ENCODE measurements around the gene WDR44. TPM values are rescaled to one million over a fixed set of nuclear protein-coding genes. Genes with fewer than 3 reads are reported as not detected.
"Not testable (repeated sequence)": the region's sequence is repeated elsewhere in the genome, so short reads cannot be mapped to it uniquely, and the experiment has no call there.

The WDR44 gene
- polyA plus RNA-seq, 1 donor: 9.5 TPM

DNA sequence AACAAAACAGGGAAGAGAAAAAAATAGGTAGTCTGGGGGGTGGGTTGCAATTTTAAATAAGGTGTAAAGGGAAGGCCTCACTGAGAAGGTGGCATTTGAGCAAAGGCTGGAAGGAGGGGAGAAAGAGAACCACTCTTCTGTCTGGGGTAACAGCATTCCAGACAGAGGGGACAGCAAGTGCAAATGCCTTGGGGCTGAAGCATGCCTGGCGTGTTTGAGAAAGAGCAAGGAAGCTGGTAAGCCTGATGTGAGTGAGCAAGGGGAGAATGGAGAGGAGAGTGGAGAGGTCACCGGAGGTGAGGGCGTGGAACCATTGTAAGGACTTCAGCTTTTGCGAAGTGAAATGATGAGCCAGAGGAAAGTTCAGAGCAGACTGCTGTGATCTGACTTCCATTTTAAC is 130.0 kb downstream of the WDR44 start:
- Histone ChIP-seq H3K27ac (ENCODE audit: low read length) (no peak overlapping the region), H3K4me1 (ENCODE audit: control insufficient read depth, insufficient read depth, low read length) (no peaks in the 10 kb centered on the region), H3K4me3 (ENCODE audit: low read length) (no peak overlapping the region), H3K36me3 (ENCODE audit: control insufficient read depth, insufficient read depth, low read length) (no peaks in the 10 kb centered on the region), H3K27me3 (ENCODE audit: control insufficient read depth, insufficient read depth, low read length) (no peaks in the 10 kb centered on the region), H3K9me3 (ENCODE audit: control insufficient read depth, low read depth, low read length) (no peaks in the 10 kb centered on the region)
- DNase-seq: no peak
- WGBS (ENCODE audit: insufficient coverage, low lambda C conversion rate): no CpG with 5 or more reads among the region's 4 CpGs

GRCh38 chrX:118480172-118480571 is 134.3 kb downstream of the WDR44 start:
- H3K36me3 ChIP-seq (ENCODE audit: control insufficient read depth, insufficient read depth, low read length): no peaks in the 10 kb centered on the region
- no peak for DNase-seq
- H3K27me3 ChIP-seq (ENCODE audit: control insufficient read depth, insufficient read depth, low read length): no peaks in the 10 kb centered on the region
- no CpG with 5 or more reads among the region's 1 CpG for WGBS (ENCODE audit: insufficient coverage, low lambda C conversion rate)
- H3K27ac ChIP-seq (ENCODE audit: low read length): no peak overlapping the region
- H3K9me3 ChIP-seq (ENCODE audit: control insufficient read depth, low read depth, low read length): no peaks in the 10 kb centered on the region
- H3K4me3 ChIP-seq (ENCODE audit: low read length): no peak overlapping the region
- H3K4me1 ChIP-seq (ENCODE audit: control insufficient read depth, insufficient read depth, low read length): no peaks in the 10 kb centered on the region

DNA sequence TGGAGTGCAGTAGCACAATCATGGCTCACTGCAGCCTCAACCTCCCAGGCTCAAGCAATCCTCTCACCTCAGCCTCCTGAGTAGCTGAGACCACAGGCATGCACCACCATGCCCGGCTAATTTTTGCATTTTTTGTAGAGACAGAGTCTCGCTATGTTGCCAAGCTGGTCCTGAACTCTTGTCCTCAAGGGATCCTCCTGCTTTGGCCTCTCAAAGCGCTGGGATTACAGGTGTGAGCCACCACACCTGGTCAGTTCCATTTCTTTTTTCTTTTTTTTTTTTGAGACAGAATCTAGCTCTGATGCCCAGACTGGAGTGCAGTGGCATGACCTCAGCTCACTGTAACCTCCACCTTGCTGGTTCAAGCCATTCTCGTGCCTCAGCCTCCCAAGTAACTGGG is 136.5 kb downstream of the WDR44 start:
- not testable (repeated sequence) for H3K27me3 ChIP-seq (ENCODE audit: control insufficient read depth, insufficient read depth, low read length); H3K36me3 ChIP-seq (ENCODE audit: control insufficient read depth, insufficient read depth, low read length)
- no CpG with 5 or more reads among the region's 4 CpGs for WGBS (ENCODE audit: insufficient coverage, low lambda C conversion rate)

DNA sequence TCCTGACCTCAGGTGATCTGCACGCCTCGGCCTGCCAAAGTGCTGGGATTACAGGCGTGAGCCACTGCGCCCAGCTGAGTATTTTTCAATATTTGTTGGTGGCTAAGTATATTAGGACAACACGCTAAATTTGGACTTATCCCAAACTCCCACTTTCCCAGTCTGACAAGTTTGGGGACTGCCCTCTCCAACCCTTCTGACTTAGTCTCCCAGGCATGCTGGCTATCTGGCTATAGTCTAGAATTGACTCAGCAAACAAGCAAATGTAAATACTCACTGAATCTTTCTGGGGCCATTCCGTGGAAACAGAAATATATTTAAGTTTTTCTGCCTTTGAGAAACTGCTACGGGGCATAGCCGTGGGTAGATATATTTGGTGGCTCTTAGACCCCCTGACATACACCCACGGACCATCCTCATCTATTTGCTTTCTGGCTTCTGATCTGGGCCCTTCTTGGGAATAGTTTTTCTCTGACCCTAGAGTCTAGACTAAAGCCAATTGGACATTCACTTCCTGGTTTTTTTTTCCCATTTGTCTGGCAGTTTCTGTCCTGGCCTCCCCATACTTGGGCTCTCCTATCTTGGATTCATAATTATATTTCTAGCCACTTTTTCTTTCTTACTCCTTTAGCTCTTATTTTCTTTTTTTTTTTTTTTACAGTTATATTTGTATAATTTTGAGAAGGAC is 138.5 kb downstream of the WDR44 start:
- Histone ChIP-seq H3K27me3 (ENCODE audit: control insufficient read depth, insufficient read depth, low read length) (no peaks in the 10 kb centered on the region), H3K27ac (ENCODE audit: low read length) (no peak overlapping the region), H3K4me1 (ENCODE audit: control insufficient read depth, insufficient read depth, low read length) (no peaks in the 10 kb centered on the region), H3K9me3 (ENCODE audit: control insufficient read depth, low read depth, low read length) (no peaks in the 10 kb centered on the region), H3K4me3 (ENCODE audit: low read length) (no peak overlapping the region), H3K36me3 (ENCODE audit: control insufficient read depth, insufficient read depth, low read length) (no peaks in the 10 kb centered on the region)
- DNase-seq: no peak
- no CpG with 5 or more reads among the region's 9 CpGs for WGBS (ENCODE audit: insufficient coverage, low lambda C conversion rate)

More for the DNA sequence above, 136.5 kb downstream of the WDR44 start:
- H3K9me3 ChIP-seq (ENCODE audit: control insufficient read depth, low read depth, low read length); DNase-seq; H3K4me3 ChIP-seq (ENCODE audit: low read length); H3K4me1 ChIP-seq (ENCODE audit: control insufficient read depth, insufficient read depth, low read length); H3K27ac ChIP-seq (ENCODE audit: low read length): not testable (repeated sequence)

GRCh38 chrX:118486693-118487092 is 140.8 kb downstream of the WDR44 start:
- not testable (repeated sequence) for H3K9me3 ChIP-seq (ENCODE audit: control insufficient read depth, low read depth, low read length); H3K27me3 ChIP-seq (ENCODE audit: control insufficient read depth, insufficient read depth, low read length); H3K4me3 ChIP-seq (ENCODE audit: low read length); H3K27ac ChIP-seq (ENCODE audit: low read length); H3K4me1 ChIP-seq (ENCODE audit: control insufficient read depth, insufficient read depth, low read length); H3K36me3 ChIP-seq (ENCODE audit: control insufficient read depth, insufficient read depth, low read length); DNase-seq
- no CpG with 5 or more reads among the region's 1 CpG for WGBS (ENCODE audit: insufficient coverage, low lambda C conversion rate)

- peaks cover 11% of the 10 kb centered on the region for H3K27me3 ChIP-seq (ENCODE audit: control insufficient read depth, insufficient read depth, low read length)
- H3K4me3 ChIP-seq (ENCODE audit: low read length): no peak overlapping the region
- no peaks in the 10 kb centered on the region for H3K36me3 ChIP-seq (ENCODE audit: control insufficient read depth, insufficient read depth, low read length)
- 83% methylated on average over 1 of the region's 3 CpGs for WGBS (ENCODE audit: insufficient coverage, low lambda C conversion rate)
- H3K9me3 ChIP-seq (ENCODE audit: control insufficient read depth, low read depth, low read length): no peaks in the 10 kb centered on the region
- no peak overlapping the region for H3K27ac ChIP-seq (ENCODE audit: low read length)
- DNase-seq: no peak
- H3K4me1 ChIP-seq (ENCODE audit: control insufficient read depth, insufficient read depth, low read length): no peaks in the 10 kb centered on the region
Observed at GRCh38 chrX:118493016-118493415, 147.1 kb downstream of the WDR44 start.

DNA sequence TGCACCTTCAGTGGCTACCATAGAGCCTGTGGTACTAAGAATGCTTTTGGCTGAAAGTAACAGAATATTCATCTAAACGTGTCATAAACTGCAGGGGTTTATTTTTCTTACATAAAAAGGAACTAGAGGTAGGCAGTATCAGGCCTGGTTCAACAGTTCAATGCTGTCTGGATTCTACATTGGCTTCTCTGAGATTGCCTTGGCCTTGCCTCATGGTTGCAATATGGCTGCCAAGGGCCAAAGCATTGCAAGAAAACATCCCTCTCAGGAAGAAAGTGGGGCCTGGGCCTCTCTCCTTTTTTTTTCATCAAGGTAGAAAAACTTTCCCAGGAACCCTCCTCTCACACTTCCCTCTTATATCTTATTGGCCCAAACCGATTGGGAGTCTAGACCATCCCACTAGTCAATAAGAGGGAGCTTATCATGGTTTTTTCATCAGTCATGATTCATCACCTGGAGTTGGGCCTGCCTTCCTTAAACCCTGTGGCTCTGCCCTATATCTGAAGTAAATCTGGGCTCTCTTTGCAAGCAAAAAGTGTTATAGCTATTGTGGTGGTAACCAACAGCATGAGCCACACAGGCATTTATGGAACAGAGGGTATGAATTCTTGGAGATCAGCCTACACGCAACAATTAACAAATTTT is 147.9 kb downstream of the WDR44 start:
- no peak overlapping the region for H3K27ac ChIP-seq (ENCODE audit: low read length)
- H3K4me3 ChIP-seq (ENCODE audit: low read length): no peak overlapping the region
- no CpG with 5 or more reads among the region's 3 CpGs for WGBS (ENCODE audit: insufficient coverage, low lambda C conversion rate)
- H3K27me3 ChIP-seq (ENCODE audit: control insufficient read depth, insufficient read depth, low read length): peaks cover 11% of the 10 kb centered on the region
- no peak for DNase-seq
- no peaks in the 10 kb centered on the region for H3K9me3 ChIP-seq (ENCODE audit: control insufficient read depth, low read depth, low read length)
- no peaks in the 10 kb centered on the region for H3K4me1 ChIP-seq (ENCODE audit: control insufficient read depth, insufficient read depth, low read length)
- H3K36me3 ChIP-seq (ENCODE audit: control insufficient read depth, insufficient read depth, low read length): no peaks in the 10 kb centered on the region

DNA sequence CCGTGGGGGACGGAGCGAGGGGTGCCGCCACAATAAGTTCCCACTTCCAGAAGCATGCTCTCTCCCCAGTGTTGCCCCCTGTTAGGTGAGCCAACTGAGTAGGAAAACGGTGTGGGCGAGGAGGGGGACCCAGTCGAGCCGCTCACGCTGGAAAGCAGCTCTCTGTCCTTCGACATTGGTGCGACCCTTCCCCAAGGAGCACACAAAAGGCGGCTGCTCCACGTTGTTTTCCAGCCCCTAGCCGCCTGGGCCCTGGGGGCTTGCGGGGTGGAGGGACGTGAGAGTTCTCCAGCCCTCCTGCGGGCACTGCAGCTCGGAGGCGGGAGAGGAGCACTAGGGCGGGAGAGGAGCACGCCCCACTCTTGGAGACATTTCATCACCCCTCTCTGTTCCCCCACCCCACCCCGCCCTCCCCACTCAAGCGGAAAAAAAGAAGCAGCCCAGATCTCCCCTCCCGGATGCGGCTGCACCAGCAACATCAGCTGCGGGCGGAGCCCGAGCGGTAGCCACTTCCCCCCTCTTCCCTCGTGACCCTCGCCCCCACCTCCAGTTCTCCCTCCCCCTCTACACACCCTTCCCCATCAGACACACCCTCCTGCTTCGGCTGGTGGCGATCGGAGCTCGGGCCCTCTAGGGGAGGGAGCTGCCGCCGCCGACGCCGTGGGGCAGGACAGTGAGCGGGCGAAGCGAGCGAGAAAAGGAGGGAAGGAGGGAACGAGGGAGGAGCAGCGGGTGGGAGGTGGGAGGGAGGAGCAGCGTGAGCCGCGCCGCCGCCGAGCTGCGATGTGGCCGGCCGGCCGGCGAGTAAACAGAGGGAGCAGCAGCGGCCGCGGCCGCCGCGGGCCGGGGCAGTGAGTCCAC is 149.4 kb downstream of the WDR44 start, which contains the start of gene DOCK11:
DOCK11 (plus strand) TSS at position 755 of the 861 bp plus-strand sequence. CDS start 157 bp downstream, outside the sequence.
- peak; percentile 56 to 70 for DNase-seq
- Histone ChIP-seq H3K4me3 (ENCODE audit: low read length) (peak within 1 kb of the TSS; percentile 37), H3K27me3 (ENCODE audit: control insufficient read depth, insufficient read depth, low read length) (peaks cover 11% of the 10 kb centered on the region), H3K9me3 (ENCODE audit: control insufficient read depth, low read depth, low read length) (no peaks in the 10 kb centered on the region), H3K27ac (ENCODE audit: low read length) (no peak within 1 kb of the TSS), H3K4me1 (ENCODE audit: control insufficient read depth, insufficient read depth, low read length) (no peaks in the 10 kb centered on the region), H3K36me3 (ENCODE audit: control insufficient read depth, insufficient read depth, low read length) (no peaks in the 10 kb centered on the region)
- WGBS (ENCODE audit: insufficient coverage, low lambda C conversion rate): no CpG with 5 or more reads among the region's 64 CpGs

- peak; percentile 26 to 42 for DNase-seq
- Histone ChIP-seq H3K4me3 (ENCODE audit: low read length) (peak overlapping the region; percentile 37), H3K4me1 (ENCODE audit: control insufficient read depth, insufficient read depth, low read length) (no peaks in the 10 kb centered on the region), H3K36me3 (ENCODE audit: control insufficient read depth, insufficient read depth, low read length) (no peaks in the 10 kb centered on the region), H3K9me3 (ENCODE audit: control insufficient read depth, low read depth, low read length) (no peaks in the 10 kb centered on the region), H3K27me3 (ENCODE audit: control insufficient read depth, insufficient read depth, low read length) (peaks cover 11% of the 10 kb centered on the region), H3K27ac (ENCODE audit: low read length) (no peak overlapping the region)
- WGBS (ENCODE audit: insufficient coverage, low lambda C conversion rate): no CpG with 5 or more reads among the region's 81 CpGs
Observed at GRCh38 chrX:118495958-118496762, 150.3 kb downstream of the WDR44 start.

DNA sequence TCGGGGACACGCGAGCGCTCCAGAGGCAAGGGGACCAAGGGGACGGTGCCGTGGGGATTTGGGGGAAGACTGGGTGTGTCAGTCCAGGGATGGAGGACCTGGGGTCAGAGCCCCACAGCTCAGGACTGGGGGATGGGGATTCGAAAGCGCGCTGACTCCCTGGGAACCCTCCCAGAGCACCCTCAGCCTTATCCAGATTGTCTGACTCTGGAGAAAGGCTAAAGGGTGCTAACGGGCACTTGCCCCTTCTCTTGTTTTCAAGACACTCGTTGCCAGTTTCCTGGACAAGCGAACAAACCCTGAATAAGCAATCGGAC is 150.8 kb downstream of the WDR44 start:
- Histone ChIP-seq H3K4me1 (ENCODE audit: control insufficient read depth, insufficient read depth, low read length) (no peaks in the 10 kb centered on the region), H3K27ac (ENCODE audit: low read length) (no peak overlapping the region), H3K36me3 (ENCODE audit: control insufficient read depth, insufficient read depth, low read length) (no peaks in the 10 kb centered on the region), H3K27me3 (ENCODE audit: control insufficient read depth, insufficient read depth, low read length) (peaks cover 11% of the 10 kb centered on the region), H3K4me3 (ENCODE audit: low read length) (peak overlapping the region; percentile 37), H3K9me3 (ENCODE audit: control insufficient read depth, low read depth, low read length) (no peaks in the 10 kb centered on the region)
- no peak for DNase-seq
- WGBS (ENCODE audit: insufficient coverage, low lambda C conversion rate): no CpG with 5 or more reads among the region's 13 CpGs
